Osteocyte (in vitro differentiated cells): ENCODE results near the gene NRXN2. TPM values are rescaled to one million over a fixed set of nuclear protein-coding genes. Genes with fewer than 3 reads are reported as not detected.

Experiments used
- DNase-seq: peaks from one replicate; pipeline ENCODE4 v3.0.0; 2021; ENCODE audit warnings: mixed read lengths; ENCODE audit not compliant: unreplicated experiment; ENCODE audit errors: extremely low spot score
- H3K27ac Mint-ChIP-seq: one replicate; pipeline ENCODE4 v1.8.0; 2021; ENCODE audit warnings: mild to moderate bottlenecking, mixed read lengths; ENCODE audit not compliant: unreplicated experiment
- H3K27me3 Mint-ChIP-seq: one replicate; pipeline ENCODE4 v1.8.0; 2021; ENCODE audit warnings: mixed read lengths; ENCODE audit not compliant: unreplicated experiment
- H3K36me3 Mint-ChIP-seq: one replicate; pipeline ENCODE4 v1.8.0; 2021; ENCODE audit warnings: mixed read lengths; ENCODE audit not compliant: unreplicated experiment
- H3K4me1 Mint-ChIP-seq: one replicate; pipeline ENCODE4 v1.8.0; 2021; ENCODE audit warnings: mixed read lengths; ENCODE audit not compliant: unreplicated experiment
- H3K4me3 Mint-ChIP-seq: one replicate; pipeline ENCODE4 v1.8.0; 2021; ENCODE audit warnings: mild to moderate bottlenecking, moderate library complexity, mixed read lengths; ENCODE audit not compliant: unreplicated experiment
- H3K9me3 Mint-ChIP-seq: one replicate; pipeline ENCODE4 v1.8.0; 2021; ENCODE audit warnings: mixed read lengths; ENCODE audit not compliant: unreplicated experiment
- CTCF ChIP-seq: fragments of 200-600 bp; sonication (generic); IDR thresholded peaks from 2 replicates; pipeline ENCODE4 v1.5.0; 2021; ENCODE audit warnings: antibody characterized with exemption, mild to moderate bottlenecking, moderate library complexity
- total RNA-seq: library from RNA; stranded (reverse); gene quantifications from 2 replicates; pipeline ENCODE4 v1.2.1, GENCODE V29; 2021

Gene NRXN2
- total RNA-seq, 1 donor from 2014 or later: 2.6 TPM

- H3K4me3 Mint-ChIP-seq: no peak overlapping the region
- H3K36me3 Mint-ChIP-seq: no peaks in the 10 kb centered on the region
- peaks cover 19% of the 10 kb centered on the region for H3K4me1 Mint-ChIP-seq
- no peak for TF ChIP-seq CTCF
- H3K9me3 Mint-ChIP-seq: no peaks in the 10 kb centered on the region
- no peak for DNase-seq
- no peak overlapping the region for H3K27ac Mint-ChIP-seq
- peaks cover 54% of the 10 kb centered on the region for H3K27me3 Mint-ChIP-seq
Measured at GRCh38 chr11:64713016-64713707, 9.8 kb downstream of the NRXN2 start.

GRCh38 chr11:64712430-64713015, 10.5 kb downstream of the NRXN2 start:
- H3K4me1 Mint-ChIP-seq: peaks cover 19% of the 10 kb centered on the region
- no peak for TF ChIP-seq CTCF
- no peak overlapping the region for H3K4me3 Mint-ChIP-seq
- no peaks in the 10 kb centered on the region for H3K9me3 Mint-ChIP-seq
- no peaks in the 10 kb centered on the region for H3K36me3 Mint-ChIP-seq
- no peak for DNase-seq
- H3K27ac Mint-ChIP-seq: no peak overlapping the region
- peaks cover 50% of the 10 kb centered on the region for H3K27me3 Mint-ChIP-seq

- DNase-seq: no peak
- no peak overlapping the region for H3K4me3 Mint-ChIP-seq
- no peak overlapping the region for H3K27ac Mint-ChIP-seq
- no peaks in the 10 kb centered on the region for H3K36me3 Mint-ChIP-seq
- no peaks in the 10 kb centered on the region for H3K9me3 Mint-ChIP-seq
- TF ChIP-seq CTCF: no peak
- H3K27me3 Mint-ChIP-seq: peaks cover 44% of the 10 kb centered on the region
- H3K4me1 Mint-ChIP-seq: peaks cover 17% of the 10 kb centered on the region
Measured at GRCh38 chr11:64711956-64712362, 11.0 kb downstream of the NRXN2 start.

- Mint-ChIP-seq H3K27ac (no peak overlapping the region), H3K4me3 (no peak overlapping the region), H3K27me3 (peaks cover 43% of the 10 kb centered on the region), H3K36me3 (no peaks in the 10 kb centered on the region), H3K9me3 (no peaks in the 10 kb centered on the region), H3K4me1 (peaks cover 17% of the 10 kb centered on the region)
- no peak for DNase-seq
- no peak for TF ChIP-seq CTCF
Measured at GRCh38 chr11:64711138-64711955, 11.7 kb downstream of the NRXN2 start.
